Upper lobe of left lung (tissue), 6 donors: ENCODE results near the gene DLK2. TPM values are rescaled to one million over a fixed set of nuclear protein-coding genes. Genes with fewer than 3 reads are reported as not detected.
A peak's percentile ranks its signal among the peaks of the same experiment; 100 is the strongest.

Source experiments
- ATAC-seq, 2 donors: fragments of 200-7000 bp; cut with Tn5 transposase; one replicate each; pipeline ENCODE4 v1.9.1; 2022; ENCODE audit warnings: mild to moderate bottlenecking in 2 of 2, moderate library complexity in 2 of 2; ENCODE audit not compliant: low FRiP score in 2 of 2
- DNase-seq, 2 donors: peaks; one replicate each; pipeline ENCODE4 v3.0.0-alpha.2; 2019 to 2020
- H3K27ac ChIP-seq, 4 donors: fragments of 200-600 bp; sonication (generic); one replicate each; pipeline ENCODE4 v1.5.1; 2016 to 2019
- H3K27me3 ChIP-seq, 4 donors: fragments of 200-600 bp; sonication (generic); one replicate each; pipeline ENCODE4 v1.5.1; 2017 to 2019
- H3K36me3 ChIP-seq, 4 donors: fragments of 200-600 bp; sonication (generic); one replicate each; pipeline ENCODE4 v1.5.1; 2016 to 2019
- H3K4me1 ChIP-seq, 4 donors: fragments of 200-600 bp; sonication (generic); one replicate each; pipeline ENCODE4 v1.5.1; 2018 to 2019
- H3K4me3 ChIP-seq, 4 donors: fragments of 200-600 bp; sonication (generic); one replicate each; pipeline ENCODE4 v1.5.1; 2017 to 2019; ENCODE audit warnings: mild to moderate bottlenecking in 2 of 4, moderate library complexity in 1 of 4
- H3K9me3 ChIP-seq, 4 donors: fragments of 200-600 bp; sonication (generic); one replicate each; pipeline ENCODE4 v1.5.1; 2018 to 2019
- CTCF ChIP-seq, 6 experiments: fragments of 450-650 bp in 4 of 6; fragments of 200-600 bp in 2 of 6; sonication (generic) in 2 of 6; IDR thresholded peaks; one replicate each; pipeline ENCODE4 v1.5.1; 2016 to 2019; ENCODE audit warnings: antibody characterized with exemption in 6 of 6
- EP300 ChIP-seq, 4 donors: sonication (generic); formaldehyde crosslinking; IDR thresholded peaks; one replicate each; pipeline ENCODE4 v1.5.1; 2017; ENCODE audit warnings: antibody characterized with exemption in 4 of 4, control low read depth in 2 of 4
- POLR2A ChIP-seq, 4 donors: fragments of 450-650 bp; IDR thresholded peaks; one replicate each; pipeline ENCODE4 v1.5.1; 2016 to 2017; ENCODE audit warnings: antibody characterized with exemption in 4 of 4, mild to moderate bottlenecking in 2 of 4
- POLR2AphosphoS5 ChIP-seq, 2 donors: sonication (generic); formaldehyde crosslinking; IDR thresholded peaks; one replicate each; pipeline ENCODE4 v1.5.1; 2017; ENCODE audit warnings: antibody characterized with exemption in 2 of 2
- WGBS, 2 donors: methylation state at CpG; one replicate each; pipeline ENCODE4 v1.1.5; 2017 to 2018; 5-methylcytosine and 5-hydroxymethylcytosine counted together
- total RNA-seq, 6 donors: library from RNA; depleted of rRNA in 4 of 6; stranded (reverse); fragments of >200 nt in 4 of 6; gene quantifications; one replicate each; pipeline versions ENCODE4 v1.1.0 to v1.2.1, GENCODE V29; 2016 to 2021
- donor health status: DM: no; HTN: no; CAD: no; lungs with moderate emphysema.
- donor health status: DM: no; HTN: yes; CAD: no; lungs with severe emphysema.

DLK2 gene
- total RNA-seq, 6 donors from 2014 or later, result 0.34 to 2.4 (median 1.2) TPM; not detected in 2

GRCh38 chr6:43481591-43482236 is 26.4 kb upstream of the DLK2 start:
- no peak for TF ChIP-seq CTCF (IDR thresholded peaks at IDR 0.05)
- no peak for TF ChIP-seq EP300 (IDR thresholded peaks at IDR 0.05)
- TF ChIP-seq POLR2AphosphoS5 (IDR thresholded peaks at IDR 0.05), result no peak
- 89 to 92% methylated on average over 11 of the region's 11 CpGs for WGBS, 2 donors
- H3K4me3 ChIP-seq, result no peak overlapping the region
- DNase-seq (no peak), ATAC-seq (no peak)
- no peaks in the 10 kb centered on the region for H3K9me3 ChIP-seq
- no peak overlapping the region for H3K27ac ChIP-seq
- H3K4me1 ChIP-seq, result peaks cover 13 to 29% (median 21%) of the 10 kb centered on the region in 4 donors
- H3K36me3 ChIP-seq, result peaks cover 0 to 7% (median 0%) of the 10 kb centered on the region in 4 donors
- H3K27me3 ChIP-seq, result no peaks in the 10 kb centered on the region

GRCh38 chr6:43481075-43481474 is 25.7 kb upstream of the DLK2 start:
- no peaks in the 10 kb centered on the region for H3K9me3 ChIP-seq
- peaks cover 0 to 5% (median 0%) of the 10 kb centered on the region in 4 donors for H3K36me3 ChIP-seq
- WGBS, 2 donors, result 88 to 95% methylated on average over 2 of the region's 2 CpGs
- TF ChIP-seq POLR2A (IDR thresholded peaks at IDR 0.05) (no peak), EP300 (IDR thresholded peaks at IDR 0.05) (no peak), CTCF (IDR thresholded peaks at IDR 0.05) (no peak), POLR2AphosphoS5 (IDR thresholded peaks at IDR 0.05) (no peak)
- H3K27me3 ChIP-seq, result no peaks in the 10 kb centered on the region
- H3K4me1 ChIP-seq, result peaks cover 13 to 31% (median 21%) of the 10 kb centered on the region in 4 donors
- ATAC-seq (no peak), DNase-seq (no peak)
- no peak overlapping the region for H3K27ac ChIP-seq
- H3K4me3 ChIP-seq, result no peak overlapping the region

GRCh38 chr6:43478008-43478372 is 22.6 kb upstream of the DLK2 start:
- WGBS, 2 donors, result 3 to 24% methylated on average over 3 of the region's 3 CpGs
- H3K4me3 ChIP-seq, result peak overlapping the region; percentile 36 to 87 (median 74)
- TF ChIP-seq POLR2A (IDR thresholded peaks at IDR 0.05), result no peak
- no peak for TF ChIP-seq POLR2AphosphoS5 (IDR thresholded peaks at IDR 0.05)
- TF ChIP-seq EP300 (IDR thresholded peaks at IDR 0.05), result no peak
- no peak for TF ChIP-seq CTCF (IDR thresholded peaks at IDR 0.05)
- H3K36me3 ChIP-seq, result no peaks in the 10 kb centered on the region
- peaks cover 13 to 31% (median 17%) of the 10 kb centered on the region in 4 donors for H3K4me1 ChIP-seq
- H3K27ac ChIP-seq, result peak overlapping the region; percentile 83 to 89 (median 88)
- H3K9me3 ChIP-seq, result no peaks in the 10 kb centered on the region
- H3K27me3 ChIP-seq, result no peaks in the 10 kb centered on the region
- DNase-seq (no peak), ATAC-seq (no peak)

GRCh38 chr6:43477235-43478007 is 22.1 kb upstream of the DLK2 start, which contains the start of gene TJAP1:
TSS of gene TJAP1 (plus strand) at chr6:43477570. CDS start at chr6:43499002, 21,432 bp downstream.
- H3K9me3 ChIP-seq, result no peaks in the 10 kb centered on the region
- DNase-seq (peak; percentile 92 to 100), ATAC-seq (peak; percentile 99 to 100)
- WGBS, 2 donors, result 1% methylated on average over 31 to 33 of the region's 34 CpGs
- H3K27me3 ChIP-seq, result no peaks in the 10 kb centered on the region
- peak within 1 kb of the TSS; percentile 83 to 89 (median 88) for H3K27ac ChIP-seq
- H3K4me1 ChIP-seq, result peaks cover 13 to 31% (median 17%) of the 10 kb centered on the region in 4 donors
- H3K4me3 ChIP-seq, result peak within 1 kb of the TSS; percentile 36 to 87 (median 74)
- H3K36me3 ChIP-seq, result no peaks in the 10 kb centered on the region
- TF ChIP-seq EP300 (IDR thresholded peaks at IDR 0.05), result no peak
- no peak for TF ChIP-seq CTCF (IDR thresholded peaks at IDR 0.05)
- TF ChIP-seq POLR2A (IDR thresholded peaks at IDR 0.05), result peak in 3 of 4 donors; percentile 28 to 76 (median 69)
- peak; percentile 87 to 96 for TF ChIP-seq POLR2AphosphoS5 (IDR thresholded peaks at IDR 0.05)
